GM12878 (cell line): Measurements from ENCODE around the gene ATP7B. TPM values are rescaled to one million over a fixed set of nuclear protein-coding genes. Genes with fewer than 3 reads are reported as not detected.

Source experiments
- CREM ChIP-seq: IDR thresholded peaks from 2 replicates; pipeline ENCODE4 v1.6.1; 2014; ENCODE audit warnings: antibody characterized with exemption, low read depth
- DPF2 ChIP-seq: fragments of 450-650 bp; IDR thresholded peaks from 2 replicates; pipeline ENCODE4 v1.6.1; 2017; ENCODE audit warnings: mild to moderate bottlenecking
- EP300 ChIP-seq, 2 experiments: fragments of 150-350 bp in 1 of 2; IDR thresholded peaks; 2 replicates each; pipeline ENCODE4 v1.6.1; 2011 to 2012; ENCODE audit warnings: low read depth in 2 of 2, low read length in 2 of 2, borderline replicate concordance in 1 of 2, improper control_type of control experiment in 1 of 2, inconsistent platforms in 1 of 2; ENCODE audit not compliant: control insufficient read depth in 1 of 2
- GATAD2B ChIP-seq: fragments of 450-650 bp; conservative IDR thresholded peaks from 2 replicates; pipeline ENCODE4 v1.6.1; 2017; ENCODE audit warnings: low read depth, mild to moderate bottlenecking, moderate library complexity
- MEF2A ChIP-seq: IDR thresholded peaks from 2 replicates; pipeline ENCODE4 v1.6.1; 2011; ENCODE audit warnings: low read depth, mild to moderate bottlenecking, low read length, moderate library complexity; ENCODE audit not compliant: insufficient read depth
- MTA2 ChIP-seq: fragments of 450-650 bp; IDR thresholded peaks from 2 replicates; pipeline ENCODE4 v1.6.1; 2016; ENCODE audit warnings: low read depth, mild to moderate bottlenecking, moderate library complexity
- PAX5 ChIP-seq: IDR thresholded peaks from 2 replicates; pipeline ENCODE4 v1.6.1; 2011; ENCODE audit warnings: low read depth, low read length, borderline replicate concordance
- ZBED1 ChIP-seq: IDR thresholded peaks from 2 replicates; pipeline ENCODE4 v1.6.1; 2016; ENCODE audit warnings: borderline replicate concordance
- polyA plus RNA-seq, 11 experiments: library from polyadenylated mRNA; depleted of rRNA in 4 of 11; unstranded in 6 of 11; stranded (reverse) in 5 of 11; fragments of >200 nt; fragmentation: Nextera tagmentation in 4 of 11; fragmentation: Illumina TruSeq in 1 of 11; extraction: Ambion mirVana in 4 of 11; extraction: Trizol in 1 of 11; gene quantifications; 1 replicate in 1 of 11; 2 replicates in 10 of 11; pipeline versions ENCODE4 v1.2.1 to v1.2.3, GENCODE V29; 2011 to 2016; ENCODE audit warnings: inconsistent platforms in 2 of 11, missing spikeins in 2 of 11, low read depth in 1 of 11
- total RNA-seq, 4 experiments: library from RNA; depleted of rRNA in 3 of 4; stranded (reverse); fragments of >200 nt in 3 of 4; fragmentation: Illumina TruSeq in 1 of 4; extraction: Trizol in 1 of 4; gene quantifications; 2 replicates each; pipeline versions ENCODE4 v1.2.1 to v1.2.3, GENCODE V29; 2013 to 2021
- TF ChIP-seq, protein P1 (sequence below): fragments of 150-350 bp; IDR thresholded peaks from 2 replicates; pipeline ENCODE4 v1.6.1; 2016; ENCODE audit warnings: low read depth, low read length
- TF ChIP-seq, protein P2 (sequence below): IDR thresholded peaks from 2 replicates; pipeline ENCODE4 v1.6.1; 2011; ENCODE audit warnings: mild to moderate bottlenecking, low read depth, low read length, moderate library complexity; ENCODE audit not compliant: insufficient replicate concordance
- TF ChIP-seq, protein P3 (sequence below): fragments of 450-650 bp; IDR thresholded peaks from 2 replicates; pipeline ENCODE4 v1.6.1; 2017; ENCODE audit warnings: borderline replicate concordance
- TF ChIP-seq, protein P4 (sequence below): IDR thresholded peaks from 2 replicates; pipeline ENCODE4 v1.6.1; 2011; ENCODE audit warnings: borderline replicate concordance, low read depth, mild to moderate bottlenecking, moderate library complexity, mixed read lengths, low read length; ENCODE audit not compliant: insufficient read depth; ENCODE audit errors: extremely low read length

Gene ATP7B
- total and polyA plus RNA-seq, 10 of the 15 experiments (the other 5 are each of a cell fraction or from before 2014, with no cell fraction given), result under 0.01 to 1.1 (median 0.06) TPM; not detected in 2

DNA sequence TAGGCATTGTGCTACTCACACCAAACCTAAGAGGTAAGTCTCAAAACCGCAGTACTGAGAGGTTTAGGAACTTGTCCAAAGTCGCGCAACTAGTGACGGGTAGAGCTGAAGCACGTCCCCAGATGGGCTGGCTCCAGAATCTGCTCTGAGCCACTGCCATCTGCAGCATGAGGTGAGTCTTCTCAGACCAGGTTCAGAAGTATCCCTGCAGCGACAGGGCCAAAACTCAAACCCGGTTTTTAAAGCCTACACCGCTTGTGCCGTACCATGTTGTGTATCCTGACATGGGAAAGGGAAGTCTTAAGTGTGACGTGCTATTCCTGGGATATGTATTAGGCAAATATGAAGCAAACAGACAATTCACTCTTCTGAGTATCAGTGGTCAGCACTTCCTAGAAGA is 45.1 kb downstream of the ATP7B start (continued):
- no peak for TF ChIP-seq MTA2
- no peak for TF ChIP-seq CREM
- TF ChIP-seq, protein P1, sequence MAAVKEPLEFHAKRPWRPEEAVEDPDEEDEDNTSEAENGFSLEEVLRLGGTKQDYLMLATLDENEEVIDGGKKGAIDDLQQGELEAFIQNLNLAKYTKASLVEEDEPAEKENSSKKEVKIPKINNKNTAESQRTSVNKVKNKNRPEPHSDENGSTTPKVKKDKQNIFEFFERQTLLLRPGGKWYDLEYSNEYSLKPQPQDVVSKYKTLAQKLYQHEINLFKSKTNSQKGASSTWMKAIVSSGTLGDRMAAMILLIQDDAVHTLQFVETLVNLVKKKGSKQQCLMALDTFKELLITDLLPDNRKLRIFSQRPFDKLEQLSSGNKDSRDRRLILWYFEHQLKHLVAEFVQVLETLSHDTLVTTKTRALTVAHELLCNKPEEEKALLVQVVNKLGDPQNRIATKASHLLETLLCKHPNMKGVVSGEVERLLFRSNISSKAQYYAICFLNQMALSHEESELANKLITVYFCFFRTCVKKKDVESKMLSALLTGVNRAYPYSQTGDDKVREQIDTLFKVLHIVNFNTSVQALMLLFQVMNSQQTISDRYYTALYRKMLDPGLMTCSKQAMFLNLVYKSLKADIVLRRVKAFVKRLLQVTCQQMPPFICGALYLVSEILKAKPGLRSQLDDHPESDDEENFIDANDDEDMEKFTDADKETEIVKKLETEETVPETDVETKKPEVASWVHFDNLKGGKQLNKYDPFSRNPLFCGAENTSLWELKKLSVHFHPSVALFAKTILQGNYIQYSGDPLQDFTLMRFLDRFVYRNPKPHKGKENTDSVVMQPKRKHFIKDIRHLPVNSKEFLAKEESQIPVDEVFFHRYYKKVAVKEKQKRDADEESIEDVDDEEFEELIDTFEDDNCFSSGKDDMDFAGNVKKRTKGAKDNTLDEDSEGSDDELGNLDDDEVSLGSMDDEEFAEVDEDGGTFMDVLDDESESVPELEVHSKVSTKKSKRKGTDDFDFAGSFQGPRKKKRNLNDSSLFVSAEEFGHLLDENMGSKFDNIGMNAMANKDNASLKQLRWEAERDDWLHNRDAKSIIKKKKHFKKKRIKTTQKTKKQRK, result no peak
- TF ChIP-seq, protein P2, sequence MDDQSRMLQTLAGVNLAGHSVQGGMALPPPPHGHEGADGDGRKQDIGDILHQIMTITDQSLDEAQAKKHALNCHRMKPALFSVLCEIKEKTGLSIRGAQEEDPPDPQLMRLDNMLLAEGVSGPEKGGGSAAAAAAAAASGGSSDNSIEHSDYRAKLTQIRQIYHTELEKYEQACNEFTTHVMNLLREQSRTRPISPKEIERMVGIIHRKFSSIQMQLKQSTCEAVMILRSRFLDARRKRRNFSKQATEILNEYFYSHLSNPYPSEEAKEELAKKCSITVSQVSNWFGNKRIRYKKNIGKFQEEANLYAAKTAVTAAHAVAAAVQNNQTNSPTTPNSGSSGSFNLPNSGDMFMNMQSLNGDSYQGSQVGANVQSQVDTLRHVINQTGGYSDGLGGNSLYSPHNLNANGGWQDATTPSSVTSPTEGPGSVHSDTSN, result no peak
- TF ChIP-seq MEF2A, result no peak
- TF ChIP-seq DPF2, result no peak
- TF ChIP-seq ZBED1, result no peak
- TF ChIP-seq, protein P3, sequence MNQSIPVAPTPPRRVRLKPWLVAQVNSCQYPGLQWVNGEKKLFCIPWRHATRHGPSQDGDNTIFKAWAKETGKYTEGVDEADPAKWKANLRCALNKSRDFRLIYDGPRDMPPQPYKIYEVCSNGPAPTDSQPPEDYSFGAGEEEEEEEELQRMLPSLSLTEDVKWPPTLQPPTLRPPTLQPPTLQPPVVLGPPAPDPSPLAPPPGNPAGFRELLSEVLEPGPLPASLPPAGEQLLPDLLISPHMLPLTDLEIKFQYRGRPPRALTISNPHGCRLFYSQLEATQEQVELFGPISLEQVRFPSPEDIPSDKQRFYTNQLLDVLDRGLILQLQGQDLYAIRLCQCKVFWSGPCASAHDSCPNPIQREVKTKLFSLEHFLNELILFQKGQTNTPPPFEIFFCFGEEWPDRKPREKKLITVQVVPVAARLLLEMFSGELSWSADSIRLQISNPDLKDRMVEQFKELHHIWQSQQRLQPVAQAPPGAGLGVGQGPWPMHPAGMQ, result no peak
- TF ChIP-seq PAX5, result no peak
- TF ChIP-seq, protein P4, sequence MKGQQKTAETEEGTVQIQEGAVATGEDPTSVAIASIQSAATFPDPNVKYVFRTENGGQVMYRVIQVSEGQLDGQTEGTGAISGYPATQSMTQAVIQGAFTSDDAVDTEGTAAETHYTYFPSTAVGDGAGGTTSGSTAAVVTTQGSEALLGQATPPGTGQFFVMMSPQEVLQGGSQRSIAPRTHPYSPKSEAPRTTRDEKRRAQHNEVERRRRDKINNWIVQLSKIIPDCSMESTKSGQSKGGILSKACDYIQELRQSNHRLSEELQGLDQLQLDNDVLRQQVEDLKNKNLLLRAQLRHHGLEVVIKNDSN, result no peak
- no peak for TF ChIP-seq EP300 (IDR thresholded peaks at IDR 0.05; ENCODE audit: borderline replicate concordance in 1 of 2, control insufficient read depth in 1 of 2, low read depth in 2 of 2, low read length in 2 of 2)
- TF ChIP-seq GATAD2B, result no peak
- TF ChIP-seq, all 136 proteins: peak for 0
